T-helper 2 cell treated with Interferon-gamma antibody and Interleukin-4, amounts not matched to agents 100 ng/mL and 5 ng/mL, for 36 hours (primary cell): ENCODE measurements around the gene COMMD9. TPM values are rescaled to one million over a fixed set of nuclear protein-coding genes. Genes with fewer than 3 reads are reported as not detected.

Experiments
- intact Hi-C: fragments of 100-400 bp; cut with micrococcal nuclease; formaldehyde crosslinking; loops from one replicate; pipeline ENCODE4 v1.15.1; 2023
- total RNA-seq: library from RNA; stranded (reverse); gene quantifications from 2 replicates; pipeline ENCODE4 v1.2.3, GENCODE V29; 2022

COMMD9 gene
- total RNA-seq, 1 donor from 2014 or later = 53.6 TPM

DNA sequence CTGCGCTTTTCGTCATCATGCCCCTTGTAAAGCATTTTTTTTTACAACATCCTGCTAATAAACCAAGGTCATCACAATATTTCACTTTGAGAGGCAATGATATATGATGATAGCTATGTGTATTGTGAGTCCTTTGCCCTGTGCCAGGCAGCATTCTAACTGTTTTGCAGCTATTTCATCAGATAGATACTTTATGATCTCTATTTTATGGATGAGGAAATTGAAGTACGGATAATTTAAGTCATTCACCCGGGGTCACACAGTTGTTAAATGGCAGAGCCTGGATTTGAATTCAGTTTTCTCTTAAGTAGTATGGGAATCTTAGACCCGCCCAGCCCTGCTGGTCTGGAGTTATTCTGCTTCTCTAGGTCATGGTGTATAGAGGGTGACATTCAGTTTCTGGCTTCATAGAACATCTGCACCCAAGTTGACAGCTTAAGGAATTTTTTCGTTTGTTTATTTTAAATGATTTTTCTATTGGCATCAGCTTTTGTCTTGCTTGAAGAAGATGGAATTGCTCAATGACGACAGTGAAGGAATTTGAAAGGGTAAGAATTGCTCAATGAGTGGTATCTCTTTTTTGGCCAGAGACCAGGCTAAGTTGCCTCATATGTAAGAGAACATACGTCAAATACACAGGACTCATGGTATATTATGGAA lies 7.8 kb upstream of the COMMD9 start:
- intact Hi-C loops = no loop called here

DNA sequence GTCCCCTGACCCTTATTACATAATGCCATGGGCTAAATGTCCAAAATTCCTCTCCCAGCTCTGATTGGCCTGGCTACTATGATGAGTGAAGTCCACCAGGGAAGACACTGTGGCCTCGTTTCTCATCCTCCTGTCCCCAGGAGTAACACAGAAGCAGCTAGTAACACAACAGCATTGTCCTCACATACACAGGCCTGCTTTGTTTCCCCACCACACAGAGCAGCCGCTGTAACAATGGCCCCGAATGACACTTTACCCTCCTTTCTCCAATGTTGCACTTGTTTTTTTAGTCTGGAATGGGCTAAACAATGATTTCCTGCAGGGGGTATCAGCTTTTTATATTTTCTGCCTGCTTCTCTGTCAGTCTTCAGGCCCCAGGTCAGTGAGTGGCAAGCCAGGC lies 6.7 kb upstream of the COMMD9 start, which contains the start of gene PRR5L:
Gene PRR5L (plus strand): TSS at position 363 of the 400 bp plus-strand sequence. CDS start 104,834 bp downstream, outside the sequence.
- intact Hi-C loops = no loop called here

DNA sequence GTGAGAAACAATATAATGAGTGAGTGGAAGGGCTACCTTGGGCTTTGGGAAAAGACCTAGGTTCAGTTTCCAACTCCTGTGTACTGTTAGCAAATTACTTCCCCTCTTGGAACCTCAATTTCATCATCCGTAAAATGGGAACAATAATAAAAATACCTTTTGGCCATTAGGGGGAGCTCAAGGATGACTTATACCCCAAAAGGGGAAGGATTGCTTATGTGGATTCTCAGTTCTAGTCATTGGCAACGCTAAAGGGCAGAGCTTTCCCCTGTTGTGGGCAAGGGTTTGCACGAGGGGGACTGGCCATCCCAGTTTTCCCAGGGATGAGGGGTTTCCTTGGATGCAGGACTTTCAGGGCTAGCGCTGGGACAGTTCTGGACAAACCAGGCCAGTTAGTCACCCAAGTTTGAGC lies 3.1 kb upstream of the COMMD9 start:
- intact Hi-C loops = loop anchor here (1.0 to 5.0 kb wide), 5 partner anchors 85 to 455 kb away; no protein-coding TSS in a partner anchor

DNA sequence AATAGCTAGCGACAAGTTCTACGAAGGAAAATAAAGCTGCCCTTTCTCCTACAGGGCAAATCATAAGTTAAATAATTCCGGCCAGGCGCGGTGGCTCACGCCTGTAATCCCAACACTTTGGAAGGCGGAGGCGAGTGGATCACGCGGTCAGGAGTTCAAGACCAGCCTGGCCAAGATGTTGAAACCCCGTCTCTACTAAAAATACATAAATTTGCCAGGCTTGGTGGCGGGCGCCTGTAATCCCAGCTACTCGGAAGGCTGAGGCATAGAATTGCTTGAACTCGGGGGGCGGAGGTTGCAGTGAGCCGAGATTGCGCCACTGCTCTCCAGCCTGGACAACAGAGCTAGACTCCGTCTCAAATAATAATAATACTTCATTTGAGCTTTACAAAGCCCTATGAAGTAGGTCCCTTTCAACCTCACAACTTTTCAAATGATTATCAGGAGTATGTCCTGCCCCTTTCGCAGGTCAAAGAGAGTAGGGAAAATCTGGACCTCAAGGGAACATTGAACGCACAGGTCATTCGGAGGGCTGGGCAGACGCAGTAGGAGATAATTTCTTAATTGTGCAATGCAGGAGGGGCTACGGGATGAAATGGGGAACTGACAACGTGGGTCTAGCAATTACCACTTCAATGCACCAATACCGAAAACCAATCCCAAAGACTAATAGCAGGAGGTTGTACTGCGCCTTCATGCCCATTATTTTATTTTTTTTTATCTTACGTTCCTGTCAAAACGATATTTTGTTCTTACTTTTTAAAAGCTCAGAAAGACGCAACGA lies 590 bp downstream of the COMMD9 start:
- intact Hi-C loops = loop anchor here (1.0 to 5.0 kb wide), 5 partner anchors 65 to 626 kb away; partner anchors contain the start of genes TRAF6 and TRIM44

DNA sequence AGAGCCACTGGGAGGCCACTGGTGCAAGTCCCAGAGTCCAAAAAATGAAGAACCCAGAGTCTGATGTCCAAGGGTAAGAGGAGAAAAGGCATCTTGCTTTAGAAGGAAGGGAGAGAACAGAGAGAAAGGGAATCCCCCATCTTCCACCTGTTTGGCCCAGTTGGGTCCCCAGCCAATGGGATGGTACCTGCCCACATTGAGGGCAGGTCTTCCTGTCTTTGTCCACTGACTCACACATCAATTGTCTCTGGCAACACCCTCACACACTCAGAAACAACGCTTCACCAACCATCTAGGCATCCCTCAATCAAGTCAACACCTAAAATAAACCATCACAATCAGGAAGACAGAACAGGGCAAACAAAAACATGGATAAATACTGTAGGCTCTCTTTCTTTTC lies 6.3 kb downstream of the COMMD9 start:
- intact Hi-C loops = no loop called here

DNA sequence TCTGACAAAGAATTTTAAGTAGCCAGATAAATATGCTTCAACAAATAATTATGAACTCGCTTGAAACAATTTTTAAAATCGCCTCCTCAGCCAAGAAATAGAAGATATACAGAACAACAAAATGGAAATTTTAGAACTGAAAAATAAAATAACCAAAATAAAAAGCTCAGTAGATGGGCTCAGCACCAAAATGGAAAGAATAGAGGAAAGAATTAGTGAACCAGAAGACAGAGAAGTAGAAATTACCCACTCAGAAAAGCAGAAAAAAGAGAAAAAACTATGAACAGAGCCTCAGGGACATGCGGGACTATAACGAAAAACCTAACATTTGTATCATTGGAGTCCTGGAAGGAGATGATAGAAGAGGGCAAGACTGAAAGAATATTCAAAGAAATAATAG lies 7.4 kb downstream of the COMMD9 start:
- intact Hi-C loops = no loop called here

DNA sequence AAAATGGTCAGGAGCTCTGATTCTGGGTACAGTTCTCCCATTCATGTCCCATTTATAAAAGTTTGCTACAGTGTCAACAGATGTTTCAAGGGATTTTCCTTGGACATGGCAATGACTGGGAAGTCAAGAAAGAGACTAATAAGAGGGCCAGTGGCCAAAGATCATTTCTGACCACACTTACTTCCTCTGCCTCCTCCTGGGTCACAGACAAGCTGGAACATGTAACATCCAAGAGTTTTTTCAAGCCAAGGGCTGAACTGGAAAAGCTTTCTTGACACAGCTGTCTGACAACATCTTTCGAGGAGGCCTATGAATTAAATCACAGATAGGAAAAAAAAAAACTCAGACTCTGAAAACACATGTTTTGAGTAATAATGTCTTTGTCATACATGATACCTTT lies 8.7 kb downstream of the COMMD9 start:
- intact Hi-C loops = no loop called here

DNA sequence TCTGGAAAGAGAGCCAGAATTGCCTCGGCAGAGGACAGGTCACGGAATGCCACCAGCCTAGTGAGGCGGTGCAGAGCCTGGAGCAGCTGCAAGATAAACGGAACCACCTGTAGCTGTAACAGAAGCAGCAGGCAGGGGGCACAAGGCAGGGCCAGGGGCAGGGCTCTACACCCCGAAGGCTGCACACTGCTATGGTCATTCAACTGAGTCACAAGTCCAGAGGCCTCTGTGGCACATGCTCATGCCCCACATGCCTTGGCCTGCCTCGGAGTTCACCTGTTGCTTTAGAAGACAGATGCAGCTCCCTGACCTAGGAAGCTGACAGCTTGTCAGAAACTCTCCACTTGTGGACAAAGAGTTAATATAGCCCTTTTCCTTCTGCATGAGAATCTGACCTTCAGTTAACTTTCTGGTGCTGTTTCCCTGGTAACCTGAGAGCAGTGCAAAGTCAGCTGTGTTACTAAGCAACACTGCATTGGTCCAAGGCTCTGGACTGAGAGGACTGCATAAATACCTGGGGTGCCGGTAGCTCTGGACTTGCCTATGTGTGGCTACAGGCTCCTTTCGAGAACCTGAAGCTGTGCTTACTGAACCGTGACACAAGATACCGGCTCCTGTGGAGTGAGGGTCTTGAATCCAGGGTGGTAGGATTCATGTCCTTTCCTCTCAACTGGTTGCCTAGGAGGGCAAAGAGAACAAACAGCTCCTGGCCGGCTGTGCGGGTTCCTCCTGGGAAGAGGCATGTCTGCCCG lies 10.5 kb downstream of the COMMD9 start:
- intact Hi-C loops = no loop called here

DNA sequence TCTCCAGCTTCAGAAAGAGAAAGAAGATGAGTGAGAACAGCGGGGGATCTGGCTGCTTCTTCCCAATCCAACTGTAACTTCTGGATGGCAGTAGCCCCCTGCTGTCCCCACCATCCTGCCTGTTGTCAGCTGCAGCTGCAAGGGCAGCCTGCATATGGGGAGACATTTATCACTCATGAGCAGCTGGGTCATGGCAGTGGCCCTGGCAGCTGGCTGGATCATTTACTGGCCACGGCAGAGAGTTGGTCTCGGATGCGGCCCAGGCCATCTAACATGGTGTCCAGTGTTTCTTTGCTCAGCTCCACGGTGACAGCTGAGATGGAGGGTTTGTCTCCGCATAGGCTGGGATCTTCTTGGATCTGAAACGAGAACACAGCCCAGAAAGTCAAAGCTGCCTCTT lies 14.8 kb downstream of the COMMD9 start:
- intact Hi-C loops = no loop called here

DNA sequence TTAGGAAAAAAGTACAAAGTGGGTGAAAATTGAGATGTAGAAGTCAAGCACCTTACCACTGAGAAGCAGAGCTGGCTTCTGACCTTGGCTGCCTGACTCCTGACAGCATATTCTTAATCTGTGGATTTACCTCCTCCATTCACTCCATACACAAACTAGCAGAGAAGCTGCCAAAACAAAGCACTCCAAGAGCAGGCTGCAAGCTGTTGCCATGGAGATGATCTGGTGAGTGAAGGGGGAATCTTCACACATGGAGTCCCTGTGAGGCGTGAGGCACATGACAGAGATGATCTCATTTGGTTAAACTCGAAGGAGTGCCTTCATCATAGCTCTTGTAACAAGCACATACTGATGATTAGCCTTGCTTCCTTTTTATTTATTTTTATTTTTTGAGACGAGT lies 16.1 kb downstream of the COMMD9 start:
- intact Hi-C loops = no loop called here

DNA sequence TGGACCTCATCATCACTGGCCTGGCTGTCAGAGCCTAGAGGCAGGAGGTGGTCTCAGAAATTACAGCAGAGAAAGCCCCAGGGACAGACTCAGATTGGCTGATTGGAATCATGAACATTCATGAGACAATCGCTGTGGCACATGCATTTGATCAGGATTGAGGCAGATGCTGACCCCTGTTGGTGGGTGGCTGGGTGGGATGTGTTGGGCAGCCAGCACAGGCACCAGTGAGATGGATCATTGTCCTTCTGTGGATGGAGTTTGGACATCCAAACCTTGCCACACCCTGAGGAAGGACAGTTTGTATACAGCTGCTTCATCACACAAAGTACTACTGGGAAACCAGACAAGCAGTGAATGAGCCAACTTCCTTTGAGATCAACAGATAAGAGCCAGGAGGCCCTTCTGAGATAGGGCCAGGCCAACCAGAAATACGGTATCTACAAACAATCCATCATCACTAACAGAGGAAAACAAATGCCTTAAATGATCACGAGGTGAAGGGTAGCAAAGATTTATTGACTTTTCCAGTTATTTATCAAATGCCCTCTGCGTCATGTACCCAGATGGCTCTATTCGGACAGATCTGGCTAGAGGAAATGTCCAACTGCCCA lies 17.3 kb downstream of the COMMD9 start:
- intact Hi-C loops = no loop called here

DNA sequence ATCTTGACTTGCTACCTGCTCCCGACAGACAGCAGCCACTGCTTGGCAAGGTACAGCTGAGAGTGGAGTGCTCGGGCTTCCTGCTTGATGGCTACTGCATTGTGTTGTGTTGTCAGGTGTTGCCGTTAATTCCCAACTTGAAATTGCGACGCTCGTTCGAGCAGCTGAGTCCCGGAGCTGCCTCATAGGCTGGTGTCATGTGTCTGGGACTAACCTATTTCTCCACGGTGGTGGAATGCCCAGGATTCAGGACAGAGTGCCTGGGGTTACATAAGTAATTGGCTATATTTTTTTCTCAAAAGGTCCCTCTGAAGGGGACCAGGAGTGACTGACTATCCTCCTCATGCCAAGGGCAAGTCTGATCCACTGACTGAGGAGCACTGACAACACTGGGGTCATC lies 18.5 kb downstream of the COMMD9 start:
- intact Hi-C loops = no loop called here

DNA sequence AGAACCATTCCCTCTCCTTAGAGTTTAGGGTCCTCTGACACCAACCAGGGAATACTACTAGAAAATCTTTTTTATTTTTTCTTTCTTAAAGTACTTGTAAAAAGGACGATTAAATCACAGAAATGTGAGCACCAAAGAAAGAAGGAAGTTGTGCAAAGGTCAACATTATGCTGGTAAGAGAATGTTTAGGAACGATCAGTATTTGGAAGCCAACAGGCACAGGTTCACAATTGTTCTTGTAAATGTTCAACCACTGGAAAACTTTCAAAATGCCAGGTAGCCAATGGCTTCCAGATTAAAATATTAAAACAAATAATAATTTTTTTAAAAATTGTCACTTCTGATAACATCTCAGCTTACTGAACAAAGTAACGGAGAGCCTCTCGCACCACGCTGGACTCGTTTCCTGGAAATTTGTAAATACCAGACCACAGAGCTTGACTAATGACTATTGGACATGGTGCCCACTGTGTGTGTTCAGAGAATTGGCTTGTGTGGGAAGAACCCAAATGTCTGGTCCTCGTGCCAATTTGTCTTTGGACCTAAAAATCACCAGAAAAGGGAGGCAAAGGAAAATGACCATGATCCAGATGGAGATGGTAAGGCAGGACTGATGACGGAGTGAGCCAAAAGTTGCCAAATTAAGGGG lies 20.8 kb downstream of the COMMD9 start:
- intact Hi-C loops = no loop called here

DNA sequence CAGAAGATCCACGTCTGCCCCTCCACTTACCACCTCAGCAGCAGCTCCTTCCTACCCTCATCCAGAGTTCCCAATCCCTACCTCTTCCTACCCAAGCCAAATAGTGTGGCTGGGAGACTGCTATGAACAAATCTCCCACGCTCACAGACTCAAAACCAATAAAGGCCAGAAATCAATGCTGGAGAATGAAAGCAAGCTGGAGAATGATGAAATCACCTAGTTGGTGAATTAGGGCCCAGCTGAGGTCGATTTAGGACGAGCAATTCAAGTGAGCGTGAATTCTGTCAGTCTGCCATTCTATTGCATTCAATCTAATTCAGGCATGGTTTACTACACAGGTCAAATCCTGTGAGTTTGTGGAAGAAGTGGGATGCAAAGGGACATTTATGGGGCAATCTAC lies 22.5 kb downstream of the COMMD9 start:
- intact Hi-C loops = loop anchor here (1.0 to 2.0 kb wide), 2 partner anchors 228 to 650 kb away; no protein-coding TSS in a partner anchor

DNA sequence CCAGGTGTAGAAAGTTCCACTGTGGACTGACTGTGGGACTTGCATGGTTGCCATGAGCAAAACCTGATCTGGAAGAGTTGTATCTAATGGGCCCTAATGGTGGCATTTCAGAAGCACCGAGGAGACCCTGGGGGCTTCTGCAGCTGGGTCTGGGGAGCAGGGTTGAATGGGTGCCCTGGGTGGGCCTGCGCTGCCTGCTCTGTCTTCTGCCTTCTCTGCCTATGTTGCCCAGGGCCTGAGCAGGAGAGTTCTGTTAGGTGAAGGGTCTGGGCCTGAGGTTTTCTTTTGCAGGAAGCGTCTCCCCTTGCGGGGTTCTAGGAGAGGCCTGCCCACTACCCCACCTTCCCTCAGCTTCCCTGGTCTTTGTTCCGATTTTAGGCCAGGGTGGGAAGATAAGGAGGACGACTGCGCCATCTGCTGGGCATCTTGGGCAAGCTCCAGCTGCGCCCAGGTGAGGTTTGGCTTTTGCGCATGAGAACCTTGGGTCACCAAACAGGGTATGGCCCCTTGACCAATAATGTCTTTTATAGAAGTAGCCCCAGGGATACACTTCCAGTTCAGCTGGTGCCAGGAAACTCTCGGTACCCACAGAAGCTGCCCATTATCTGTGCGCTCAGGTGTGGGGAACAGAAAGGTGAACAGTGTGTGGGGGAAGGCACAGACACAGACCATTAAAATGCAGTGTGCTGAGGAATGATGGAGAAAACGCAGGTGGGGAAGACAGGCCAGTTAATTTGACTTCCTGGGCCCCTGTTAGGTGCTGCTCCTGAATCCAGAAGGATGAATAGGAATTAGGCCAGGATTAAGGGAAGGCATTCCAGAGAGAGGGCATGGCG lies 23.2 kb downstream of the COMMD9 start:
- intact Hi-C loops = loop anchor here (1.0 to 2.0 kb wide), 3 partner anchors 227 to 650 kb away; no protein-coding TSS in a partner anchor

DNA sequence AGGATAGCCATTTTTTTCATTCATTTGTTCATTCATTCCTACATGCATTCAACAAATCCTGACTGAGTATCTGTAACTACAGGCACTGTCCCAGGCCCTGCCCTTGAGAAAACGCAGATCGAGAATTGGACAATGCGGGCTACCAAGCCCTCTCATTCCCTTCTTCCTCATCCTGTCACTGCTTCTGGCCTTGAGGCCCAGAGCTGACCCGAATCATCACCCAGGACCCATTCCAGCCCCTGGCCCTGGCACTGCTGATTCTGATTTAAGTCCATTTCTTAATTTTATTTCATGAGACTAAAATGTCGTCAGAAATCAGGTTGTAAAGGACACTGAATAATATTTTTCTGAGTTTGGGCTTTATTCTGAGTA lies 24.3 kb downstream of the COMMD9 start:
- intact Hi-C loops = loop anchor here (2.0 kb wide), 1 partner anchor 442 kb away; no protein-coding TSS in a partner anchor

DNA sequence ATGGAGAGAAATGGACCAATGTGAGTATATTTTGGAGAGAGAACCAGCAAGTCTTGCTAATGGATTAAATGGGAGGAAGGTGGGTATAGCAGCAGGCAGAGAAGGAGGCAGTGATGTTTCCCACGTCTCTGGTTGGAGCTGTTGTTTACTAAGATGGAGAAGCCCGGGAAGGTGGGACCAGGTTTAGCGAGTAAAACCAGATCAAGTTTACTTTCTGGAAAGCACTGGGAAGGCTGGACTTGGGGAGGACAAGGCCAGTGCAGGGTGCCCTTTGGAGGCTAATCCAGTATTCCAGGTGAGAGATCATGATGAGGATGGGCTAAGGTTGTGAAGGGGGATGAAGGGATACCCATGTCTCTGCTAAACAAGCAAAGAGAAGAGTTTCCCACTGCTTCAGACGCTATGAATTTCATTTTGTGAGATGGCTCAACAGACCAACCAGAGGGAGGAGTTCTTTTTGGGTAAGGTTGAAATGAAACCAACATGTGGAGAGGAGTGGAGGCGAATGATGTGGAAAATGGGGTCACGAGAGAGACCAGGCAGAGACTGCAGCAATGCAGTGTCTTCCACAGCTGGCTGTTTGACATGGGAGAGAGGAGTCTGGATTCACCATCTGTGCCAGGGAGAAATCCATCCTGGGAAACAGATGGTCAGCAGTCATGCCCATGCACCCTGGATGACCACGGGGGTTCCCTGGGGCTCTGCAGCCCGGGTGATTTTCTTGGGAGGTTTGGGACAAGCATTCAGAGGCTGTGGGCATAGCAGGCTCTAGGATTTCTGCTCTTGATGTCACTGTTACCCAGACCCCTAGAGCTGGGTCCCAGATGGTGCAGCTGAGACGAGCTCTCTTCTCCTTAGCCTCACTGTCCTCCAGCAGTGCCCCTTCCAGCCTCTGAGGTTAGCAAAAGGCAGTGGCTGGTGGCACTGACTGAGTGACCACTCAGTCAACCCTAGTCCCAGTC lies 24.9 kb downstream of the COMMD9 start:
- intact Hi-C loops = loop anchor here (2.0 kb wide), 1 partner anchor 441 kb away; no protein-coding TSS in a partner anchor

DNA sequence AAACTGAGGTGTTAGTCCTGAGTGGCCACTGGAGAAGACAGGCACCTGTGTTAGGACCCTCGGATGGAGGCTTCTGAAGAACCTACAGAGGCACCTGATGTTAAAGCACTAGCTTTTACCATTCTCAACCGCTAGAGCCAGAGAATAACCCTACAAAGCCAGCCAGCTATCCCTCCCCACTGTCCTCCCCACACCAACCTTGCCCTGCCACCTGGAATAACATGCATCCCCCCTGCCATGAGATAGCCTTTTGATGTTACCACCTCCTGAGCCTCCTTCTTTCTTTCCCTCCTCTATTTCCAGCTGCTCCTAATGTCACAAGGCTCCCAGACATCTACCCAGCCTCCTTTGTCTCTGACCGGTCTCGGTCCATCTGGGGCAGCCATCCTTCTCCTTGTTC lies 28.1 kb downstream of the COMMD9 start:
- intact Hi-C loops = no loop called here
